Activated naive CD4-positive, alpha-beta T cell (primary cell): ENCODE data around the gene TPM2.
A peak's percentile ranks its signal among the peaks of the same experiment; 100 is the strongest.
"Not testable (repeated sequence)": the region's sequence is repeated elsewhere in the genome, so short reads cannot be mapped to it uniquely, and the experiment has no call there.

Experiments used
- DNase-seq, 4 experiments: peaks; one replicate each; lab custom pipeline; 2025; lab: John Stamatoyannopoulos, UW

The TPM2 gene

DNA sequence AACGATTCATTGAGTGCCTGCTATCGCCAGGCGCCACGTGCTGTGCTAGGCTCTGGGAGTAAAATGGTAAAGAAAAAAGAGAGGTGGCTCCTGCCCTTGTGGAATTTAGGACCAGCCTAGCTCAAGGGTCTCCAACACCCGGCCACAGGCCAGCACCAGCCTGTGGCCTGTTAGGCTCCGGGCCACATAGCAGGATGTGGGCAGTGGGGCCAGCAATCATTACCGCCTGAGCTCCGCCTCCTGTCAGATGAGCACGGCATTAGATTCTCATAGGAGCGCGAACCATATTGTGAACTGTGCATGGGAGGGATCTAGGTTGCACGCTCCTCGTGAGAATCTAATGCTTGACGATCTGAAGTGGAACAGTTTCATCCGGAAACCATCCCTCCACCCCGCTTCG, 33.4 kb downstream of the TPM2 start:
- DNase-seq = no peak

DNA sequence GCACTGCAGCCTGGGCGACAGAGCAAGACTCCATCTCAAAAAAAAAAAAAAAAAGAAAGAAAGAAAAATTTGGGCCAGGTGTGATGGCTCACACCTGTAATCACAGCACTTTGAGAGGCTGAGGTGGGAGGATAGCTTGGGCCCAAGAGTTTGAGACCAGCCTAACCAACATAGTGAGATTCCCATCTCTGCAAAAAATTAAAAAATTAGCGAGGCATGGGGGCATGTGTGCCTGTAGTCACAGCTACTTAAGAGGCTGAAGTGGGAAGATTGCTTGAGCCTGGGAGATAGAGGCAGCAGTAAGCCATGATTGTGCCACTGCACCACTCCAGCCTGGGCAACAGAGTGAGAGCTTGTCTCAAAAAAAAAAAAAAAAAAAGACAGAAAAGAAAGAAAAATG, 36.1 kb downstream of the TPM2 start:
- no peak for DNase-seq

DNA sequence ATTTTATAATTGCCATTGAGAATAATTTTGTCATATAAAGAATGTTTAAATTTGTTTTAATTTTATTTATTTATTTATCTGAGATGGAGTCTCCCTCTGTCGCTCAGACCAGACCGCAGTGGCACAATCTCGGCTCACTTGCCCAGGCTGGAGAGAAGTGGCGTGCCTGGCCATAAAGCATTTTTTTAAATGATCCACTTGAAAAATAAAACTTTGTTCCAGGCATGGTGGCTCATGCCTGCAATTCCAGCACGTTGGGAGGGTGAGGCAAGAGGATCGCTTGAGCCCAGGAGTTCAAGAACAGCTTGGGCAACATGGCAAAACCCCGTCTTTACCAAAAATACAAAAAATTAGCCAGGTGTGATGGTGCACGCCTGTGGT, 36.9 kb downstream of the TPM2 start:
- no peak for DNase-seq

DNA sequence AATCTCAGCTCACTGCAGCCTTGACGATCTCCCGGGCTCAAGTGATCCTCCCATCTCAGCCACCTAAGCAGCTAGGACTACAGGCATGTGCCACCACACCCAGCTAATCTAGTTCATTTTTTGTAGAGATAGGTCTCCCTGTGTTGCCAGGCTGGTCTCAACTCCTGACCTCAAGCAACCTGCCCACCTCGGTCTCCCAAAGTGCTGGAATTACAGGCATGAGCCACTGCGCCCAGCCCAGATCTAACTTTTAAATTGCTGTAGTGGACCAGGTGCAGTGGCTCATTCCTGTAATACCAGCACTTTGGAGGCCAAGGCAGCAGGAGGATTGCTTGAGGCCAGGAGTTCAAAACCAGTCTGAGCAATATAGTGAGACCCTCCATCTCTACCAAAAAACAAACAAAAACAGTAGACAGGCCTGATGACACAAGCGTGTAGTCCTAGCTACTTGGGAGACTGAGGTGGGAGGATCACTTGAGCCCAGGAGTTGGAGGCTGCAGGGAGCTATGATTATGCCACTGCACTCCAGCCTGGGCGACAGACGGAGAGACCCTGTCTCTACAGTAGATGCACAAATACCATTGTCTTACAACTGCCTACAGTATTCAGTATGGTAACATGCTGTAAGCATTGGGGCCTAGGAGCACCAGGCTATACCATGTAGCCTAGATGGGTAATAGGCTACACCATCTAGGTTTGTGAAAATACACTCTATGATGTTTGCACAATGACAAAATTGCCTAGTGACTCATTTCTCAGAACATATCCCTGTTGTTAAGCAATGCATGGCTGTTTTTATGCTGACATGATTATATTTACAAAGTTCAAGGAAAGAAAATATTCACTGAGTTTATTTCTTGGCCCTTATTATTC, 37.5 kb downstream of the TPM2 start:
- DNase-seq = no peak

DNA sequence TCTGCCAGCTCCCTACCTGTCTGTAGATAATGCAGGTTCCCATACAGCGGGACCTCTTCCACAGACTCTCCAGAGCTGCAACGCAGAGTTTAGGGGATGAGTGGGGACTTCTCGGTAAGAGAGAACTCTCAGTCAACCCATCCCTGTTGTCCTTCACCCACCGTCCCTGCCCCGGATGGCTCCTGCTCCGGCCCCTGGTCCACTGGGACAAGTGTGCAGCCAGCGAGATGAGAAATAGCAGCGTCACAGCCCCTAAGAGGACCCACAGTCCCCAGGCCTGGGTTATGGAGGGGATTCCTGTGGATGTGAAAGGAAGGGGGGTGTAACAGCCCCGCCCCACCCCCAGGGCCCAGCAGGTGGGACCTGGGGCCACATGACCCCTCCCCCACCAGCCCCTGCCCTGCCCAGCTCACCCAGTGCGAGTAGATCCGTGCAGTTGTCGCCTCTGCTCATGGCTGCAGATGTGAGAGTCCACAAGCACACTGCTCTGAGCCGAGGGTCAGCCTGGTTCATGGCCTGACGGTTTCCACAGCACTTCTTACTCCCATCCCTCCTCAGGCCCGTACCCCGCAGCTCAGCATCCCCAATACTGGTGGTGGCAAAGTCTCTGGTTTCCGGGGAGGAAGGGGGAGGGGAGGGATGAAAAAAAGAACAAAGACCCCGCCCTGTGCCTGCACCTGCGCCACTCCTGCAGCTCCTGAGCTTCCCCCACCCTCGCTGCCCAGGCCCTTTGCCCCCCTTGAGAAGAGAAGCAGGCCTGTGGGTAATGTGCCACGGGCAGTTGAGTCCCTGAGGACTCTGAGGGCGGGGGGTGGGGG, 39.2 kb downstream of the TPM2 start, which contains the start of gene SIT1:
Gene SIT1, minus strand, starts transcription at position 591 of the 818 bp plus-strand sequence. Its CDS starts 78 bp downstream, at position 513.
- peak in 1 of 4 experiments; percentile 33 for DNase-seq

DNA sequence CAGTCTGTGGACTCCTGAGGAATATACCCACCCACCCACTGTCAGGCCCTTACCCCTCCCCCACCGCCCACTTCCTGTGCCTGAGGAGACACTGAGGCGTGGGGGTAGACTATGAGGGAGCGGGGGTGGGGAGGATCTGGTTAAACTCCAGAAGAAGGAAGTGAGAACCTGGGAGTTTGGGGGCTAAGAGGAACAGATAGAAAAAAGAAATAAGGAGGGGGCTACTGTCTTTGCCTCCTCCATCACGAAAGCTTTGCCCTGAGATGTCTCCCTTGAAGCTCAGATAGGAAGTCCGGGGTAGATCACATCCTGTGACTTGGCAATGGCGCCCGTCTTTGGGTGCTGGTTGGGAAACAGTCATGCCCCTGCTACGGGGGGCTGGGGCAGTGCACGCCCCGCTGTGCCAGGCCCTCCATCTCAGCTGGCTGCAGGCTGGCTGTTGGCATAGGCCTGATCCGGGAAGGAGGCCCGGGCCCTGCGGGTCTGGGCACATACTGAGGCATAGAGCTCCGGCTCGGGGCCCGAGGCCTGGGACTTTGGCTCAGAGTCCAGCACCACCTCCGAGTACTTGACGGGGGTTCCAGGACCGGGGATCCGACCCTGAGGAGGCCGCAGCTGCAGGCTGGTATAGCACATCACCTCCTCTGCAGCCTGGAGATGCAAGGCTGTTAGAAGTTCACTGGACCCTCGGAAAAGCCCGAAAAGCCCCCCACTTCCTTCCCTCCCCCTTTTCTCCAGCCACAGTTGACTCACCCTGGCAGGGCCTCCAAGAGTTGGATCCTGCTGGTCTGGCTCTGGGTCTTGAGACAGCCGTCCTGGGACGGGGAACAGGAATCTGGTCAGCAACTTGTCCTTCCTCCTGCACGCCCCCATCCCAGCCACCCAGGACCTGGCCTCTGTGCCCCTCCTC, 40.0 kb downstream of the TPM2 start:
- DNase-seq = peak in 2 of 4 experiments; percentile 17 to 53

DNA sequence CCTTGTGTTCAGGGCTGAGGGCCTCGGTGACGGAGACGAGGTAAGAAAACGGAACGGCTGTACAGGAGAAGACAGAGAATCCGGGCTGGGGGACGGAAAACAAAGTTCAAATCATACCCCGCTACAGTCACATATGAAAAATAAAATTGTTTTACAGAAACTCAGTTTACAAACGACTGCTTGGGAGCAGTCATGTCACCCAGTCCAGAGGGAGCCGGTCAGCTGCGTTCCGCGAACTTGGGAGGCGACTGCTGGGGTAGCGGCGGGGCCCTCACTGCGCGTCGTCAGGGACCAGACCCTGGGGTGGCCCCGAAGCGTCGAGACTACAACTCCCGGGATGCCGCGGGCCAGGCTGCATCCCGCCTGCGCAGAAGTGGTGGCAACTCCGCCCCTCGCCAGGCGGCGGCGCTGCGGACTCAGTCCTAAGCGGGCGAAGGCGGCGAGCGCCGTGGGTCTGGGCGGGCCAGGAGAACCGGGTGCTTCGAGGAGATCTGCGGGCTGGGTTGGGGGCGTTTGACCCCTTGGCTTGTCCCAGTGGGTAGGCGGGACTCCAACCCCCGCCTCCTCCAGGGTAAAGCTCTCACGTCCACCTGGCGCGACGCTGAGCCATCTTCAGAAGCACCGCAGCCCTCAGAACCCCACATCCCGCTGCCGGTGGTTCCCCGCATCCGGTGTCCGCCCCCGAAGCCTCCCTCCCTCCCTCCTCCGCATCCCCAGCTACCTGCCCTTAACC, 43.0 kb downstream of the TPM2 start:
- DNase-seq = peak; percentile 76 to 89 (median 84)

DNA sequence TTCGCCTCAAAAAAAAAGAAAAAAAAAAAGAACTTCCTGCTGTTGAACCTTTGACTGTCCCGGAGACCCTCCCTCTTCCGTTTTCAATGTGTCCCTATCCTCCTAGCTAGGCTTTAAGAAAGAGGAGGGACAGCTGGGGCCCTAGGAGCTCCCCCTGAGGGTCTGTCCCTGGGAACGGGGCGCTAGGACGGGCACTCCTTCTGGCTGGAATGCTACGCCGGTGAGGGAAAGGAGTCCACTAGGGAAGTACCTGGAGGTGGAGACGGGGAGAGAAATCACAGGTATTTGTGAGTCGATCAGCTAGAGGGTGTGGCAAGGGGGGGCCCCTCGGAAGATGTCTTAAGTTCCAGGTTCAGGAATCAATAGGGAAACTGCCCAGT, 43.6 kb downstream of the TPM2 start:
- DNase-seq = no peak

DNA sequence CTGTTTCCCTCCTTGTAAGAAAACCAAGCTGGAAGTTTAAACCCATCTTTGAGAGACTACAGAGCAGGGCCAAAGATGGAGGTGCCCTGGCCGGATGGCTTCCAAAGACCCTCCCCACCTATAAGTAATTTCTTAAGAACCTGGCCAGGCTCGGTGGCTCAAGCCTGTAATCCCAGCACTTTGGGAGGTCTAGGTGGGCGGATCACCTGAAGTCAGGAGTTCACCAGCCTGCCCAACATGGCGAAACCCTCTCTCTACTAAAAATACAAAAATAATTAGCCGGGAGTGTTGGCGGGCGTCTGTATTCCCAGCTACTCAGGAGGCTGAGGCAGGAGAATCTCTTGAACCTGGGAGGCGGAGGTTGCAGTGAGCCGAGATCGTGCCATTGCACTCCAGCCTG, 44.0 kb downstream of the TPM2 start:
- DNase-seq = not testable (repeated sequence)

DNA sequence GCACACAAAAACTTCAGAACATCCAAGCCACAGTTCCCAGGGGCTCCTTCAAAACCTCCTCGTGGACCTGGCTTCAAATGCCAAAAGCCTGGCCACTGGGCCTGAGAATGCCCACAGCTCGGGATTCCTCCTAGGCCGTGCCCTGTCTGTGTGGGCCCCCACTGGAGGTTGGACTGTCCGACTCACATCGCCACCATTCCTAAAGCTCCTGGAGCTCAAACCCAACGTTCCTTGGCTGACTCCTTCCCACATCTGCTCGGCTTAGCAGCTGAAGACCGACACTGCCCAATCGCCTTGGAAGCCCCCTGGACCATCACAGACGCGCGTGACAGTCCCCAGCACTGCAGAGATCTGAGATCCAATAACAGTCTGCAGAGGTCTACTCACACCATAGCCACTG, 46.7 kb downstream of the TPM2 start:
- DNase-seq = no peak

DNA sequence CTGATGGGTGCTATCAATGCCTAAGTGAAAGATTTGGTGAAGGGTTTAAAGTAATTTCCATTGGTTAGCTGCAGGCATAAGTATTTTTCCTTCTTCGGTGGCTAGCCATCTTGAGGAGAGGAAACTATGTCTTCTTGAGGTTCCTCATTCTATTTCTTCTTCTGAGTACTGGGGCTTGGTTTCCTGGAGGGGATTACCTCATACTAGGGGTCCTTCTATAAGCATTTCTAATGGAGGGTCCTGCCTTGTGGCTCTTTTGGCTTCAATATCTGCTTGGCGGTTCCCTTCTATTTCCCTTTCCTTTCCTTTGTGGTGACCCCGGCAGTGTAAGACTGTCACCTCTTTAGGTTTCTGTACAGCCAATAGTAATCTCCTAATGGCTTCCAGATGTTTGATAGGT, 48.2 kb downstream of the TPM2 start:
- DNase-seq = not testable (repeated sequence)

DNA sequence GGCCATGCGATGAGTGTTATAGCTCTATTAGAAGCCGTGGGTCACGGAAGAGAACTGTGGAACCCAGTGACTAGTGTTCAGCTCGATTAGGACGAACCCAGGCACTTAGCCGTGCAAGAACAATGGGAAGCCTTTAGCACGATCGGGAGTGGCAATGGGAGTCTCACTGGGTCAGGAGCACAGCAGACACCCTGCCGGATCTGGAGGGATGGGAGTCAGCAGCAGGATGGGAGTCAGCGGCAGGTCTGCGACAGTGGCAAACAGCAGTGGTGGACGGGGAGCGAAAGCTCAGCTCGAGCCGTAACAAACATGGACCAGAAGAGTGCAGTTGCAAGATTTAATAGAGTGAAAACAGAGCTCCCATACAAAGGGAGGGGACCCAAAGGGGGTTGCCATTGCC, 49.3 kb downstream of the TPM2 start:
- not testable (repeated sequence) for DNase-seq

DNA sequence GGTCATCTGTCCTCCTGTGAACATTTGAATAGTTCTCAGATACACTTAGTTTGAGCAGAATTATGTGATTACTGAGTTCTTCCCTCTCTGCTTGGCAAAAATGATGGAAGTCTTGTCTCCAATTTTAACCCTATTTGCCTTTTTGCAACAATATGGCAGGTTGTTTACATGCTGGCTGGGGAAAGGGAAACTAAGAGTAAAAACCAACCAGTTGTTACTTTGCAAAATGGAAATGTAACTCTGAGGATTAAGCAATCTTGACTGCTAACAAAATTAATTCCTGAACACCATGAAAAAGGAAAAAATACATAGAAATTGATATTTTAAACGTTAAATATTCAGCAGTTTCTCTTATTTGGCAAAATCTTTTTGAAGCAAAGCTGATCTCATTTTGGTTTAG, 50.1 kb downstream of the TPM2 start:
- no peak for DNase-seq

DNA sequence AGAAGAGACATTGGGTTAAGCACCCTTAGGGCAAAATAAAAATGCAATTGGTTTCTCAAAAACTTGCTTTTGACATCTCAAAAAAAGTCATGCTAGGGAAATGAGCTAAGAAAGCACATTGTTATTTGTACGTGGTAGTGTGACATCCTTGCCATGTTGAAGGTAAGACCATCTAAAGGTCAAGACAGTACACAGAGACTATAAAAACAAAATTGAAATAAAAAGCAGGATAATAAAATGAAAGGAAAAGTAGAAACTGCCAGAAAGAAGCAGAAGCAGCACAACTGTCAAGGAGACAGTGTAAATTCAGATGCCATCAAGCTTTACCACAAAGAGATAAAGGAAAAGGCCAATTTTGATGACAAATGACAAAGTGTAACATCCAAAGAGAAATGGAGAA, 50.5 kb downstream of the TPM2 start:
- DNase-seq = not testable (repeated sequence)

DNA sequence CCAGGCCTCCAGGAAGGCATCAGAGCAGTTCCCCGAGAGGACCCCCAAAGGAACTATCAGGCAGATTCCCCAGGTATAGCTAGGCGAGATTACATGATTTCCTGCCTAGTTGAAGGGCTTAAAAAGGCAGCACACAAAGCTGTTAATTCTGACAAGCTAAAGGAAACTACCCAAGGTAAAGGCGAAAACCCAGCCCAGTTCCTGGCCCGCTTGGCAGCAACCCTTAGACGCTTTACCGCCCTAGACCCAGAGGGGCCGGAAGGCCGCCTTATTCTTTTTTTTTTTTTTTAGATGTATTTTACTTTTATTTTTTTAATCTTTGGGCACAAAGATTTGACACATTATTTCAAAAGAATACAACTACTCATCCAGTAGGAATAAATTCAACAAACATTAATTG, 51.0 kb downstream of the TPM2 start:
- peak in 1 of 4 experiments; percentile 12 for DNase-seq

DNA sequence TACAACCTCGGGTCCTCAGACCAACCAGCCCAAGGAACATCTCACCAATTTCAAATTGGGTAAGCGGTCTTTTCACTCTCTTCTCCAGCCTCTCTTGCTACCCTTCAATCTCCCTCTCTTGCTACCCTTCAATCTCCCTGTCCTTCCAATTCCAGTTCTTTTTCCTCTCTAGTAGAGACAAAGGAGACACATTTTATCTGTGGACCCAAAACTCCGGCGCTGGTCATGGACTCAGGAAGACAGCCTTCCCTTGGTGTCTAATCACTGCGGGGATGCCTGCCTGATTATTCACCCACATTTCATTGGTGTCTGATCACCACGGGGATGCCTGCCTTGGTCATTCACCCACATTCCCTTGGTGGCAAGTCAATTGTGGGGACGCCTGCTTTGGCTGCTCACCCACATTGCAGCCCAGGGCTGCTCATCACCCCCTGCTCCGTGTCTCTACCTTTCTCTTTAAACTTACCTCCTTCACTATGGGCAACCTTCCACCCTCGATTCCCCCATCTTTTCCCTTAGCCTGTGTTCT, 52.2 kb downstream of the TPM2 start:
- DNase-seq = not testable (repeated sequence)

DNA sequence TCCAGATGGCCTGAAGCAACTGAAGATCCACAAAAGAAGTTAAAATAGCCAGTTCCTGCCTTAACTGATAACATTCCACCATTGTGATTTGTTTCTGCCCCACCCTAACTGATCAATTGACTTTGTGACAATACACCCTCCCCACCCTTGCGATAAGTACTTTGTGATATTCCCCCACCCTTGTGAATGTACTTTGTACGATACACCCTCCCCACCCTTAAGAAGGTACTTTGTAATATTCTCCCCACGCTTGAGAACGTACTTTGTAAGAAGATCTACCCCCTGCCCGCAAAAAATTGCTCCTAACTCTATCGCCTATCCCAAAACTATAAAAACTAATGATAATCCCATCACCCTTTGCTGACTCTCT, 52.9 kb downstream of the TPM2 start:
- not testable (repeated sequence) for DNase-seq

DNA sequence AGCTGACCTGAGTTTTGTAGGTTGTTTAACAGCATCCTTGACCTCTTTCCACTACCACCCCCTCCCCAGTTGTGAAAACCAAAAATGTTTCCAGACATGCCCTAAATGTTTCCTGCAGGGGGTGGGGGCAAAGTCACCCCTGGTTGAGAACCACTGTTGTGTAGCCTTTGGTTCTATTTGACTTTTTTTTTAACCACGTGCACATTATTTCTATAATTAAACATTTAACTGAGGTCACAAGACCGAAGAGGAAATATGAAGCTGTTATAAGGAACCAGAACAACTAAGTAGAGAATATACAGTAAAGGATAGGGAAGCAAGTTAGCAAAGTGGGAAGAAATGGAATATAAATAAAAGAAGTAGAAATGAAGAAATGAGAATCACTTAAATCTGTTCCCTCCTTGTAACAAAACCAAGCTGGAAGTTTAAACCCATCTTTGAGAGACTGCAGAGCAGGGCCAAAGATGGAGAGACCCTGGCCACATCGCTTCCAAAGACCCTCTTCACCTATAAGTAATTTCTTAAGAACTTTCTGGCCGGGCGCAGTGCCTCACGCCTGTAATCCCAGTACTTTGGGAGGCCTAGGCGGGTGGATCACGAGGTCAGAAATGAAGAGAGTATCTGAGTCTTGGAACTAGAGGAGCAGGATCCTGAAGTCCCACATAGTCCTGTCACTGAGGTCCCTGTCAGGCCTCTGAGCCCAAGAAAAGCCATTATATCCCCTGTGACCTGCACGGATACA, 53.4 kb downstream of the TPM2 start:
- no peak for DNase-seq

DNA sequence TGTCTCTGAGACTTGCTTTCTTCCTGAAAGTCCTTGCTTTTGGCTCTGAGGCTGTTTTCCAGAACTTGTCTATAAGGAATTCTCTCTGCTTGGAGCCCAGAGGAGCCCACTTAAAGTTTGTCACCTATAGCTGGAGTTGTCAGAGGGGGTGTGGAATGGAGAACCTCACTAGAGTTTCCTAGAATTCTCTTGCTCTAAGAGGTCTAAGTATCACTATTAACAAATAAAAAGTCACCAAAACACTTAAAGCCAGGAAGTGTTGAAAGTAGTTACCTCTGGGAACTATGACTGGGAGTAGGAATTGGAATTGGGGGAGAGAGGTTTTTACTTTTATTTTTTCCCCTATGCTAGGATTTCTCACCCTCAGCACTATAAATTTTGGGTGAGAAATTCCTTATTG, 54.0 kb downstream of the TPM2 start:
- DNase-seq = no peak
